Neuronal stem cell (in vitro differentiated cells): ENCODE measurements around the gene PYGO2.
A peak's percentile ranks its signal among the peaks of the same experiment; 100 is the strongest.

Source experiments
- DNase-seq: peaks from one replicate; pipeline ENCODE4 v3.0.0-alpha.2; 2013; ENCODE audit warnings: low spot score
- H2AFZ ChIP-seq: one replicate; pipeline ENCODE4 v1.6.1; 2013; ENCODE audit warnings: mild to moderate bottlenecking, low read length, inconsistent platforms
- H2AK5ac ChIP-seq: 2 replicates; pipeline ENCODE4 v1.6.1; 2013; ENCODE audit warnings: low read depth, mild to moderate bottlenecking, inconsistent platforms, low read length, moderate library complexity, mixed read lengths
- H2BK120ac ChIP-seq: 2 replicates; pipeline ENCODE4 v1.6.1; 2013; ENCODE audit warnings: low read depth, mild to moderate bottlenecking, inconsistent platforms, low read length, moderate library complexity, mixed read lengths
- H2BK12ac ChIP-seq: one replicate; pipeline ENCODE4 v1.6.1; 2013; ENCODE audit warnings: low read length, inconsistent platforms
- H2BK15ac ChIP-seq: 2 replicates; pipeline ENCODE4 v1.6.1; 2013; ENCODE audit warnings: mild to moderate bottlenecking, low read length, inconsistent platforms, mixed read lengths
- H2BK5ac ChIP-seq: one replicate; pipeline ENCODE4 v1.6.1; 2013; ENCODE audit warnings: inconsistent platforms, mild to moderate bottlenecking, low read length, moderate library complexity
- H3K14ac ChIP-seq: one replicate; pipeline ENCODE4 v1.6.1; 2013; ENCODE audit warnings: low read length, inconsistent platforms
- H3K18ac ChIP-seq: 2 replicates; pipeline ENCODE4 v1.6.1; 2013; ENCODE audit warnings: low read length, inconsistent platforms
- H3K23ac ChIP-seq: 2 replicates; pipeline ENCODE4 v1.6.1; 2013; ENCODE audit warnings: low read depth, mild to moderate bottlenecking, mixed read lengths, low read length, inconsistent platforms; ENCODE audit not compliant: poor library complexity
- H3K27ac ChIP-seq: replicated peaks from 3 replicates; pipeline ENCODE4 v1.5.1; 2013; ENCODE audit warnings: low read length, inconsistent platforms
- H3K27me3 ChIP-seq, 3 experiments: 2 replicates each; pipeline ENCODE4 v1.6.1; 2013; ENCODE audit warnings: low read length in 3 of 3, mild to moderate bottlenecking in 2 of 3, inconsistent platforms in 1 of 3, low read depth in 1 of 3, mixed read lengths in 1 of 3, moderate library complexity in 1 of 3; ENCODE audit not compliant: control insufficient read depth in 3 of 3, insufficient read depth in 3 of 3
- H3K36me3 ChIP-seq, 2 donors: replicated peaks in 1 of 2; 2 replicates each; pipeline ENCODE4 v1.6.1; 2013; ENCODE audit warnings: low read length in 2 of 2; ENCODE audit not compliant: control insufficient read depth in 2 of 2, insufficient read depth in 2 of 2
- H3K4ac ChIP-seq: 2 replicates; pipeline ENCODE4 v1.6.1; 2013; ENCODE audit warnings: inconsistent platforms, mild to moderate bottlenecking, low read length, moderate library complexity
- H3K4me1 ChIP-seq, 2 donors: 1 replicate in 1 of 2; 2 replicates in 1 of 2; pipeline ENCODE4 v1.6.1; 2013; ENCODE audit warnings: low read length in 2 of 2, low read depth in 1 of 2; ENCODE audit not compliant: control insufficient read depth in 2 of 2, insufficient read depth in 1 of 2
- H3K4me2 ChIP-seq: one replicate; pipeline ENCODE4 v1.6.1; 2013; ENCODE audit warnings: mild to moderate bottlenecking, low read length, inconsistent platforms; ENCODE audit not compliant: insufficient read depth, poor library complexity, severe bottlenecking
- H3K4me3 ChIP-seq, 2 donors: 2 replicates each; pipeline ENCODE4 v1.5.1; 2013; ENCODE audit warnings: low read length in 2 of 2, mild to moderate bottlenecking in 2 of 2, inconsistent platforms in 1 of 2, moderate library complexity in 1 of 2
- H3K79me1 ChIP-seq: one replicate; pipeline ENCODE4 v1.6.1; 2013; ENCODE audit warnings: low read depth, mild to moderate bottlenecking, inconsistent platforms, low read length, moderate library complexity
- H3K9ac ChIP-seq: one replicate; pipeline ENCODE4 v1.6.1; 2013; ENCODE audit warnings: mild to moderate bottlenecking, low read depth, low read length, inconsistent platforms; ENCODE audit not compliant: poor library complexity
- H3K9me3 ChIP-seq, 2 donors: replicated peaks in 1 of 2; 2 replicates each; pipeline versions ENCODE3 to v1.6.1; 2013; ENCODE audit warnings: low read length in 2 of 2, mild to moderate bottlenecking in 2 of 2, inconsistent platforms in 1 of 2, low read depth in 1 of 2, mixed read lengths in 1 of 2, moderate library complexity in 1 of 2; ENCODE audit not compliant: control insufficient read depth in 2 of 2, insufficient read depth in 1 of 2
- H4K8ac ChIP-seq: one replicate; pipeline ENCODE4 v1.6.1; 2013; ENCODE audit warnings: low read depth, mild to moderate bottlenecking, inconsistent platforms, low read length, moderate library complexity
- H4K91ac ChIP-seq: one replicate; pipeline ENCODE4 v1.6.1; 2013; ENCODE audit warnings: low read length, low read depth, mild to moderate bottlenecking, inconsistent platforms; ENCODE audit not compliant: poor library complexity
- WGBS, 2 donors: extraction: QIAGEN DNeasy Blood & Tissue Kit; methylation state at CpG; one replicate each; pipeline ENCODE4 v1.1.7; 2013; ENCODE audit warnings: missing lambda C conversion rate in 2 of 2, mixed read lengths in 1 of 2; ENCODE audit not compliant: insufficient read length in 2 of 2, insufficient replicate concordance in 1 of 2; ENCODE audit errors: extremely low coverage in 2 of 2; 5-methylcytosine and 5-hydroxymethylcytosine counted together

The PYGO2 gene

GRCh38 chr1:154999571-155000410 lies 38.2 kb upstream of the PYGO2 start:
- peak overlapping the region; percentile 97 for H3K18ac ChIP-seq
- no peaks in the 10 kb centered on the region for H3K36me3 ChIP-seq
- peak overlapping the region; percentile 76 for H2AFZ ChIP-seq
- H3K14ac ChIP-seq = peak overlapping the region; percentile 31
- peak overlapping the region; percentile 70 for H3K9ac ChIP-seq
- H3K27ac ChIP-seq = peak overlapping the region; percentile 89
- peak overlapping the region; percentile 84 for H3K4ac ChIP-seq
- peak overlapping the region; percentile 73 for H3K23ac ChIP-seq
- no peak overlapping the region for H4K8ac ChIP-seq
- peak overlapping the region; percentile 90 for H2AK5ac ChIP-seq
- no CpG with 5 or more reads among the region's 50 CpGs for WGBS, 2 donors
- H3K4me3 ChIP-seq = peak overlapping the region; percentile 71 to 90
- peak overlapping the region; percentile 88 for H2BK5ac ChIP-seq
- H2BK120ac ChIP-seq = no peak overlapping the region
- H3K79me1 ChIP-seq = peaks cover 8% of the 10 kb centered on the region
- H4K91ac ChIP-seq = no peak overlapping the region
- H2BK15ac ChIP-seq = peak overlapping the region; percentile 93
- peaks cover 0 to 2% (median 0%) of the 10 kb centered on the region in 3 experiments for H3K27me3 ChIP-seq
- DNase-seq = no peak
- H2BK12ac ChIP-seq = peak overlapping the region; percentile 93
- peak overlapping the region; percentile 96 for H3K4me2 ChIP-seq
- H3K9me3 ChIP-seq = no peaks in the 10 kb centered on the region
- H3K4me1 ChIP-seq = peaks cover 16 to 19% of the 10 kb centered on the region in 2 donors

GRCh38 chr1:154998818-154999570 lies 37.4 kb upstream of the PYGO2 start:
- peaks cover 0 to 2% (median 0%) of the 10 kb centered on the region in 3 experiments for H3K27me3 ChIP-seq
- peaks cover 8 to 14% of the 10 kb centered on the region in 2 donors for H3K4me1 ChIP-seq
- H2AFZ ChIP-seq = peak overlapping the region; percentile 76
- H3K4ac ChIP-seq = no peak overlapping the region
- no peak overlapping the region for H3K23ac ChIP-seq
- no peak overlapping the region for H2BK12ac ChIP-seq
- no CpG with 5 or more reads among the region's 40 CpGs for WGBS, 2 donors
- H3K4me2 ChIP-seq = peak overlapping the region; percentile 96
- peak overlapping the region; percentile 78 for H2BK15ac ChIP-seq
- H3K9me3 ChIP-seq = no peaks in the 10 kb centered on the region
- H3K27ac ChIP-seq = no peak overlapping the region
- H3K36me3 ChIP-seq = peaks cover 0 to under 1% of the 10 kb centered on the region in 2 donors
- peak overlapping the region; percentile 90 for H2AK5ac ChIP-seq
- H3K4me3 ChIP-seq = peak overlapping the region; percentile 66 to 90
- no peak for DNase-seq
- H4K91ac ChIP-seq = no peak overlapping the region
- H4K8ac ChIP-seq = no peak overlapping the region
- H3K9ac ChIP-seq = no peak overlapping the region
- H3K14ac ChIP-seq = no peak overlapping the region
- H2BK120ac ChIP-seq = no peak overlapping the region
- peaks cover 5% of the 10 kb centered on the region for H3K79me1 ChIP-seq
- H3K18ac ChIP-seq = peak overlapping the region; percentile 95
- no peak overlapping the region for H2BK5ac ChIP-seq

- Histone ChIP-seq H3K4ac (no peak overlapping the region), H3K18ac (peak overlapping the region; percentile 56), H4K8ac (no peak overlapping the region)
Observed at GRCh38 chr1:154998201-154998780, 36.7 kb upstream of the PYGO2 start.

More at GRCh38 chr1:154998201-154998780, 36.7 kb upstream of the PYGO2 start:
- H3K36me3 ChIP-seq = peaks cover 2 to 3% of the 10 kb centered on the region in 2 donors
- no CpG with 5 or more reads among the region's 16 CpGs for WGBS, 2 donors
- H3K27ac ChIP-seq = no peak overlapping the region
- peak overlapping the region; percentile 84 for H2BK12ac ChIP-seq
- peak overlapping the region; percentile 37 for H3K9ac ChIP-seq
- no peak overlapping the region for H4K91ac ChIP-seq
- peak overlapping the region; percentile 0 for H2BK5ac ChIP-seq
- H2AK5ac ChIP-seq = peak overlapping the region; percentile 2
- H3K4me1 ChIP-seq = peaks cover 11 to 14% of the 10 kb centered on the region in 2 donors
- no peak overlapping the region for H2AFZ ChIP-seq
- peaks cover 0 to 2% (median 0%) of the 10 kb centered on the region in 3 experiments for H3K27me3 ChIP-seq
- no peaks in the 10 kb centered on the region for H3K9me3 ChIP-seq
- no peak for DNase-seq
- H2BK120ac ChIP-seq = no peak overlapping the region
- H3K4me2 ChIP-seq = no peak overlapping the region
- H3K14ac ChIP-seq = no peak overlapping the region
- H2BK15ac ChIP-seq = no peak overlapping the region
- H3K79me1 ChIP-seq = peaks cover under 1% of the 10 kb centered on the region
- H3K23ac ChIP-seq = no peak overlapping the region
- no peak overlapping the region for H3K4me3 ChIP-seq
